GM19452 (cell line): ENCODE measurements around the gene PDE1A.
A peak's percentile ranks its signal among the peaks of the same experiment; 100 is the strongest.

Experiments used
- ATAC-seq: cut with Tn5 transposase; IDR thresholded peaks from one replicate; pipeline ENCODE4 v1.9.1; 2021; ENCODE audit not compliant: unreplicated experiment

Gene PDE1A

DNA sequence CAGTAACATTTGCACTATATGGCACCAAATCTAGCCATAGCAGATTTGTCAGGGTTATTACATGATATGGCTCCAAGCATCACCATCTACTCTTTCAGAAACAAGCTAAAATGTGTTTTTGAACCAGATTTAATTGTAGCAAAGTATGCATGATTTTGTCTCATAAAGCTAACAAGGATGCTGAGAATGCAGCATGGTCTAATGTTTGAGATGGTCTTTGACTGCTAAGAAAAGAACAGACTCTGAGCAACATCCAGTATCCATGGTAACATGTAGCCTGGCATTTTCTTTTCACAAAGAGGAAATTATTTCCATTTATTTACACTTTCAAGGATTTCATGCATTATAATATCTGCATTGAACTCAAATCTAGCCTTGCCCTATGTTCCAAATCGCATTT lies 206.5 kb downstream of the PDE1A start:
- no peak for ATAC-seq

DNA sequence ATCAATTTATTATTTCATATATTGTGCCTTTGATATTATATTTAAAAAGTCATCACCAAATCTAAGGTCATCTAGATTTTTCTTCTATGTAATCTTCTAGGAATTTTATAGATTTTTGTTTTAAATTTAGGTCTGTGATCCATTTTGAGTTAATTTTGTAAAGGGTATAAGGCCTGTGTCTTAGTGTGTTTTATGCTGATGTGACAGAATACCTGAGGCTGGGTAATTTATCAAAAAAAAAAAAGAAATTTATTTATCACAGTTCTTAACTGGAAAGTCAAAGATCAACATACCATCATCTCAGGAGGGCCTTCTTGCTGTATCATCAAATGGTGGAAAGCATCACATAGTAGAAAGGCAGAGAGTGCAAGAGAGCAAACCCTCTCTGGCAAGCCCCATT lies 216.2 kb downstream of the PDE1A start:
- no peak for ATAC-seq

DNA sequence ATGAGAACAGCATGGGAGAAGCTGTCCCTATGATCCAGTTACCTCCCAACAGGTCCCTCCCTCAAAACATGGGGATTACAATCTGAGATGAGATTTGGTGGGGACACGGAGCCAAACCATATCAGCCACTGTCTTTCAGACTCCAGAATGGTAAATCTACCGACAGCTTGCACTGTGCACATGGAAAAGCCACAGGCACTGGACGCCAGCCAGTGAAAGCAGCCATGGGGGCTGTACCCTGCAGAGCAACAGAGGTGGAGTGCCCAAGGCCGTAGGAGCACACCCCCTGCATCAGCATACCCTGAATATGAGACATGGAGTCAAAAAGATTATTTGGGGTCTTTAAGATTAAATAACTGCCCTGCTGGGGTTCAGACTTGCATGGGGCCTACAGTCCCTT lies 218.4 kb downstream of the PDE1A start:
- ATAC-seq, result no peak

DNA sequence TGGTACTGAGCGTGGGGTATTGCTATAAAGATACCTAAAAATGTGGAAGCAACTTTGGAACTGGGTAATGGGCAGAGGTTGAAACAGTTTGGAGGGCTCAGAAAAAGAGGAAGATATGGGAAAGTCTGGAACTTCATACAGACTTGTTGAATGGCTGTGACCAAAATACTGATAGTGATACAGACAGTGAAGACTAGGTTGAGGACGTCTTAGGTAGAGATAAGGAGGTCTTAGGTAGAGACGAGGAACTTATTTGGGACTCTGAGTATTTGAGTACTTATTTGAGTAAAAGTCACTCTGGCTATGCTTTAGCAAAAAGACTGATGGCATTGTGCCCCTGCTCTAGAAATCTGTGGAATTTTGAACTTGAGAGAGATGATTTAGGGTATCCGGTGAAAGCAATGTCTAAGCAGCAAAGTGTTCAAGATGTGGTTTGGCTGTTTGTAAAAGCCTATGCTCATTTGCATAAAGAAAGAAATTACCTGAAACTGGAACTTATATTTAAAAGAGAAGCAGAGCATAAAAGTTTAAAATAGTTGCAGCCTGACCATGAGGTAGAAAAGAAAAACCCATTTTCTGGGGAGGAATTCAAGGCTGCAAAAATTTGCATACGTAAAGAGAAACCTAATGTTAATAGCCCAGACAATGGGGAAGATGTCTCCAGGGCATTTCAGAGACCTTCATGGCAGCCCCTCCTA lies 219.6 kb downstream of the PDE1A start:
- ATAC-seq, result peak; percentile 71

DNA sequence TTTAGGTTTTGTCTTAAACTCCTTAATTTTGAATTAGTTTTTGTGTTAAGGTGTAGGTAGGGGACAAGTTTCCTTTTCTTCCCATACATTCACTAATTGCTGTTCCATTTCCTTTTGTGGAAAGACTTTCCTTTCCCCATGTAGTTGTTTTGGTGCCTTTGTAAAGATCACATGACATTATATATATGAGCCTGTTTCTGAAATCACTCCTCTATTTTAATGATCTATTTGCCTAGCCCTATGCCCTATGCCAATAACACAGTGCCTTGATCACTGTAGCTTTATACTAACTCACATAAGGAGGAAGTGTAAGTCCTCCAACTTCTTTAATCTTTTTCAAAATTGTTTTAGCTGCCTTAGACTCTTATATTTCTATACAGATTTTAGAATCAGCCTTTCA lies 229.3 kb downstream of the PDE1A start:
- no peak for ATAC-seq

DNA sequence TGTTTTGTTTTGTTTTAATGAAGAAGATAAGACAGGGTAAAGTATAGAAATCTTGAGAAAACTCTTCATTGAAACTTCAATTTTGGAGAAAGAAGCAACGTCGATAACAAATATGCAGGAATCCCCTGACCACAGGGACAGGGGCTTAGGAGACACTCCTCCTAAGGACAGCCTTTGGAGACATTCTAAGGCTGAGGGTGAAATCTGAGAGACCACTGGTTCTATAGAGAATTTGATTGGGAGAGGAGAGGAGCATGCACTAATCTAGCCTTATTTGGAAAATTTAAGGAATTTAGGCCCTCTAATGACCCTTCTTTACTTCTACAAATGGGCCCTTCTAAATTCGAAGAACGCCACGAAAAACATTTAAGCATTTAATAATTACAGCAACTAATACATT lies 233.5 kb downstream of the PDE1A start:
- no peak for ATAC-seq

DNA sequence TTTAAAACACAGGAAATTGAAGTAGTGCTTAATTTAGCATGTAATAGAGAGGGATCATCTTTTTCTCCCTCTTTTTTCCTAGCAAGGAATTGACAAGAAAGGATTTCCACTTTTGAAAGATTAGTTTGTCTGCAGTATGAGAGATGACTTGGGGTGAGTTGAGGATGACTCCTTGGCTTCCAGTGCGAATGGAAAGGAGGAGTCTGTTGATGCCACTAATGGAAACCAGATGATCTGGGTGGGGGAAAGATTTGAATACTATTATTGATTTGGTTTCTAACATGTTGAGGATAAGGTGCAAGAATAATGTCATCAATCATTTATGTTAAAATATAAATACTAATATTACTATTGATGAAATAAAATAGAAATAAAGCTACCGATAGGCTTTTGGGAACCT lies 235.8 kb downstream of the PDE1A start:
- ATAC-seq, result no peak

DNA sequence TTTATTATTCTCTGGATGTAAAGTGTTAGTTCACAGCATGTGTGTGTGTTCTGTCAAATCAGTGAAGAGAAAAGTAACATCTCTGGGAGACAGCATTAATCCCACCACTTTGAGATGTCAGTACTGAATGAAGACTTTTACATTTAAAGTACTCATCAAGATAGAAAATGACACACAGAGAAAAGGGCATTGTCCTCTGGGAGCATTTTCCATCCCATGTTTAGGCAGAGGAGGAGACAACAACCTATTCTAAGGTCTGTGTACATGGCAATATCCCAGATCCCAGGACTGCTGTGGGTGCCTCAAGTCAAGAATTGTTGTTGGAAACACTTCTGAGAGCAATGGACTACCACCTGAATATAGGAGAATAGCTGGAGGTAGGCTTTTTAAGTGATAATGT lies 239.7 kb downstream of the PDE1A start:
- ATAC-seq, result no peak

DNA sequence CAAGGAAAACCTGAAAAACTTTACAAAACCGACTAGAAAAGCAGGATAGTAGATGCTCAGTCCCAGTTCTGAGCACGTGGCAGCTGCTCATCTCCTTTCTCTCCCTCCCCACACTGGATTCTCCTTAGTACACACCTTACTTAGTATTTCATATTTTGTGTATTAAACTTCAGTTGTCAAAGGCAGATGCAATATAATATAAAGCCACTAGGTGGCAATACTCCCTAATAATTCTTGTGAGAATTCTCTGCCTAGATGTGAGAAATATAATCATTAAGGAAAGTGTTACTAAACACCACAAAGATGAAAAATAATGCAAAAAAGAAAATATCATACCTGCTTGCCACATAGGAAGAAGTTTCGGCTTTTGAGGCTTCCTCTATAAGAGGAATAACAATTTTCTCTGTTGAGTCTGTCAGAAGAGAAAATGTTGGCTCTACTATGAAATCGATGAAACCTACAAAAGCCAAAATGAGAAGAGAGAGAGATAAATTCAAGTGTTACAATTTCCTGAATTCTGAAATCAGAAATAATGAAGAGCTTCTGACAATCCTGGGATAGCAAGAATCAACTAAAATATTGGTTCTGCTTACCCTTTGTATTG lies 240.6 kb downstream of the PDE1A start:
- ATAC-seq, result peak; percentile 70

DNA sequence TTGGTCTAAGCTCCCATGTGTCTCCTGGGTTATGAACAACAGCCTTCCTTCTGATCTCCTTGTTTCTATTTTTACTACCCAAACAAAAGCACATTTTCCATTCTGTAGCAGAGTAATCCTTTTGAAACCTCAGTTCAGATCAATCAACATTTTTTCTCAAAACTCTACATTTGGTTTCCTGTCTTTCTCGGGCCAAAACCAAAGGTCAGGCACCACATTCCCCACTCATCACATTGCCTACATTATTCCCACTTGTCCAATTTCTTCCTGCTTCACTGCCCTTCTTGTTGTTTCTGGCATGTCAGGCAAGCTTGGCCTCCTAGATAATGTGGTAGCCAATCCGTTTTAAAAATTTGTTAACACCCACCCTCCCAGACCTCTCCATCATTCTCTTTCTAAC lies 244.4 kb downstream of the PDE1A start:
- ATAC-seq, result no peak

DNA sequence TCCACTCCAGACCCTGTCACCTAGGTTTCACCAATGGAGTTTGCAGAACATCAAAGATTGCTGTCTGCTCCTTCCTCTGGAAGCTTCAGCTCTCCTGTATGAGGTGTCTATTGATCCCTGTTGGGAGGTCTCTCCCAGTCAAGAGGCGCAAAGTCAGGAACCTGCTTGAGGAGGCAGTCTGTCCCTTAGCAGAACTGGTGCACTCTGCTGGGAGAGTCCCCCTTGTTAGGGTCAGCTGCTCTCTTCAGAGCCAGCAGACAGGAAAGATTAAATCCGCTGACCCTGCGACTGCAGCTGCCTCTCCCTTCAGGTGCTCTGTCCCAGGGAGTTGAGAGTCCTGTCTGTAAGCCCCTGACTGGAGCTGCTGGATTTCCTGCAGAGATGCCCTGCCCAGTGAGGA lies 245.5 kb downstream of the PDE1A start:
- no peak for ATAC-seq

DNA sequence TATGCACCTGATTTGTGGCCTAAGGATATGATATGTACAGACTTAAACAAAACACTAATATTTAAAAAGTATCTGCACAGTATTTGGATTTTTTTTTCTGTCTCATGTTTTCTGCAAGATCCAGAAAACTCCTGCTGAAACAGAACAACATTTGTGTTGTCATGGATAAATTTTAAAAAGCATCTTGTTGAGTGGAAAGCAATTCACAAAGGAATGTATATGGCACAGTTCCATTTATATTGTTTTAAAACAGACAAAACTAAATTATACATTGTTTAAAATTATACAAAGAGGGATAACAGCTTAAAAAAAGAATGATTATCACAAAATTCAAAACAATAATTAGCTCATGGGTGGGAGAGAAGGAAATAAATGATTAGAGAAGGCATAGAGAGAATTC lies 247.7 kb downstream of the PDE1A start:
- ATAC-seq, result no peak

DNA sequence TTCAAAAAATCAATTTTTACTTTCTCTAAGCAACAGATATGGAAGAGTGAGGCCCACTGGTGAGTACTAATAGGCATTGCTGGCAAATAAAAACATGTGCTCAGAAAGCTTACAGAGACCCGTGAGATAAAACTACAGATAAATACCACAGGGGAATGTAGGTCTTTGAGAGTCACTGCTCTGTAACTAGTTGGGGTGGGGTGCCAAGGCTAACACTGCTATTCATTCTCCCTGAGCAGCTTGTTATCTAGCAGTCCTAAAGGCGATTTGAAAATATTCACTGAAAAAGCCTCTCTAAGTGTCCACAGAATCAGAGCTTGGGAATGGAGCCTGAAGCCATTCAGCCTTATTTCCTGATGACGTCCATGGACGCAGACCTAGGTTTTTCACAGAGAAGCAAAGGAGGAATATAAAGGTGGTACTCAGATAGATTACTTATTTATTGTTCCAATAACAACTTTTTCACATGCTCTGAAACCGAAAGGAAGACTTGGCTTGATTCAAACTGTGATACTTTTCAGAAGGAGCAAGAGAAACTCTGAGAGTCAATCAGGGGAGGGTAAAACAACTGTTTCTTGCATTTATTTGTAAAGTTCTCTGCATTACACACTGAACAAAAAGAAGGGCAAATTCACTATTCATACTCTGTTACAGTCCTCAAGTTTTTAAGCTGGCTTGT lies 252.8 kb downstream of the PDE1A start:
- ATAC-seq, result peak; percentile 63

DNA sequence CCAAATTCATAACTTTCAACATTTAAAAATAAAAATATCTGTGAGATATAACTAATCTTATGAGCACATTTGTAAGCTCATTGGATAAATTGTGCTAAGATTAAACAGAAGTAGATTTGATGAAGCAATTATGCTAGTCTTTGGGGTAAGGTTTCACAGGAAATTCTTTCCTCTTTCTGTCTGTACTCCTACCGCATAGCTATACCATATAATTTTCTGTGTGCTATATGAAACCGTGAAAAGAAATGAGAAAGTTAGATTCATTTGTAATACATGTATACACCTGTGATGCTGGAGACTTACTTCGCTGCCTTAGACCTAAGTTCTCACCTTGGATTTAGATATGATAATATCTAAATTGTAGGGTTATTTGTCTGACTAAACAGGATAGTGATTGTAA lies 256.5 kb downstream of the PDE1A start:
- ATAC-seq, result no peak

DNA sequence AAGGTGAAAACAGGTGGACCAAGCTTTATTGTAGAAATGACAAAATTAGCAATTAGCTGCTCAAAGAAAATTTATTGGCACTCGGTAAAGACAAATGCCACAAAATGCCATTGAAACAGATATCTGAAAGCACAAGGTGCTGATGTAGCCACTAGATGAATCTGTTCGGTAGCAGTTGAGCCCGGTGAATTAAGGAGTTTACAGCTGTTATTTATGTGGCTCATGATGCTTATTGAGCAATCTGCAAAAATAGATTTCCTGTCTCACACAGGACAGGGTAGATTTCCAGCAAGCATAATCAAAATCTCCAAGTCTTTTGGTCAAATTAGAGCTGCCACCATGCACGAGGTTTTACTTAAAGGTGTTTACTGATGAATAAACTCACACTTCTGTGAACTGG lies 259.0 kb downstream of the PDE1A start:
- no peak for ATAC-seq

DNA sequence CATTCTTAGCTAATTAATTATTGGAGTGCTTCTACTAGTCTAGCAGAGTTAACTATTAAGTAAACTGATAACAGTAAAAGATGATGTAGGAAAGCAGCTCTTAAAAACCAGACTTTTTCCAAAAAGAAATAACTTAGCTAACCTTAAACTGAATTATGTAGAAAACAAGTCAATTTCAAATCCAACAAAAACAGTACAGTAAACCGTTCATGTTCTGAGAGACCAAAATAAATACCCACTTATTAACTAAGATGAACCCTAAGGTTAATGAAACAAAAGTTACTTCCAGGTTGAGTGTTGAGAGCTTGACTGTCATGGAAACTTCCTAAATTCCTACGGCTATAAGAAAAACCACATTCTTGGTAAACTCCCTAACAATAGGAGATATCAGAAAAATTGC lies 260.0 kb downstream of the PDE1A start:
- no peak for ATAC-seq

DNA sequence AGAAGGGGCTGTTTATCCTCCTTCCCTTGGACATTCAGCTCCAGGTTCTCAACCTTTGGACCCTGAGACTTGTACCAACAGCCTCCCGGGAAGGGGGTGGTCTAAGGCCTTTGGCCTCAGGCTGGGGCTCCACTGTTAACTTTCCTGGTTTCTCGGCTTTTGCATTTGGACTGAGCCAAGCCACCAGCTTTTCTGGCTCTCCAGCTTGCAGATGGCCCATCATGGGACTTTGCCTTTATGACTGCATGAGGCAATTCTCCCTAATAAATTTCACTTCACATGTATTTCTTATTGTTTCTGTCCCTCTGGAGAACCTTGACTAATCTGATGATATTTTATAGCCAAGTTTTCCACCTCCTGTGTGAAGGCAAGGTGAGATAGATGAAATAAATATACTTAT lies 260.4 kb downstream of the PDE1A start:
- ATAC-seq, result no peak

DNA sequence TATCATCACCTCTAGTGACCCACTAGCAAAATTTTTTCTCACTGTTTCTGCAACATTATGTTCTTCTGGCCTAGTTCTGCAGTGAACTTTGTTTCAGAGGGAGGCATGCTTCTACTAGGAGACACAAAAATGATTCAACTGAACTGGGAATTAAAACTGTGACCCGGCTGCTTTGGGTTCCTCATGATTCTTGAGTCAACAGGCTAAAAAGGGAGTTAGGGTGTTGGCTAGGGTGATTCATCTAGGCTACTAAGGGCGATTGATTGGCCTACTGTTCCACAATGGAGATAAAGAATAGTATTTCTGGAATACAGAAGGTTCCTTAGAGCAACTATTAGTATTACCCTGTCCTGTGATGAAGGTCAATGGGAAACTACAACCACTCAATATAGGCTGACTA lies 261.6 kb downstream of the PDE1A start:
- no peak for ATAC-seq

DNA sequence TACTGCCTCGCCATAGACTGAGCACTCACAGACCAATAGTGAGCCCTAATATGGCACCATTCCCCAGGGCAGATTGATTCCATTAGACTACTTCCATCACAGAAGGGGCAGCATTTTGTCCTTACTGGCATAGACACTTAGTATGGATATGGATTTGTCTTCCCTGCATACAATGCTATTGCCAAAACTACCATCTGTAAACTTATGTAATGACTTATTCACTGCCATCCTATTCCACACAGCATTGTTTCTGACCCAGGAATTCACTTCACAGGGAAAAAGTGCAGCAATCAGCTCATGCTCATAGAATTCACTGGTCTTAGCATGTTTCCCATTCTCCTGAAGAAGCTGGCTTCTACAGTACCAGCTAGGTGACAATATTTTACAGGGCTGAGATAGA lies 262.1 kb downstream of the PDE1A start:
- ATAC-seq, result no peak

DNA sequence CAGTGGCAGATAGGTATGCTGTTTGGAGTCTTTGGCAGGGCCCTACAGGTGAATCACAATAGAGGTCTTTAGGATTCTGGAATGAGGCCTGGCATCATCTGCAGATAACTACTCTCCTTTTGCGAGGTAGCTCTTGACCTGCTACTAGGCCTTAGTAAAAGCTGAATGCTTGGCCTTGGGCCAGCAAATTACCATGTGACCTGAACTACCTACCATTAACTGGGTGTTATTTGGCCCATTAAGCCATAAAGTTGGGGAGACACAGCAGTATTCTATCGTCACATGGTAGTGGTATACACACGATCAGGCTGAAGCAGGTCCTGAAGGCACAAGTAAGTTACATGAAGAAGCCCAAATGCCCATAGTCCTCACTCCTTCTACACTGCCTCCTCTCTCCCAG lies 263.0 kb downstream of the PDE1A start:
- ATAC-seq, result no peak

DNA sequence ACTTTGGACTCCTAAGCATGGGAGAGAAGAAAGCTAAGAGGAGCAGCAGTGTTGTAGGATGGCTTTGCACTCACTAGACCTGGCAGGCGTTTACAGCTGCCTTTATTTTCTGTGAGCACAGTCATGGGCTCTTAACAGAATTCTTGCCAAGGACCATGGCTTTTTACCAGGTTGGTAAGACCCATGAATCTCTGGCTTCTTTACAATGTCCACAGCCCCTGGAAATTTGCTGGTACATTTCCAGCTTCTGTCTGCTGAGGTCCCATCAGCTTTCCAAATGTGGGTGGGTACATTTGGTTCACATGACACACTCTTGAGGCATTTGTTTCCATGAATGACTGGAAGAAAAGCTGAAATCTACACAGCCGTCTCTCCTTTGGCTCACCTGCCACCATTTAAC lies 278.5 kb downstream of the PDE1A start:
- no peak for ATAC-seq

DNA sequence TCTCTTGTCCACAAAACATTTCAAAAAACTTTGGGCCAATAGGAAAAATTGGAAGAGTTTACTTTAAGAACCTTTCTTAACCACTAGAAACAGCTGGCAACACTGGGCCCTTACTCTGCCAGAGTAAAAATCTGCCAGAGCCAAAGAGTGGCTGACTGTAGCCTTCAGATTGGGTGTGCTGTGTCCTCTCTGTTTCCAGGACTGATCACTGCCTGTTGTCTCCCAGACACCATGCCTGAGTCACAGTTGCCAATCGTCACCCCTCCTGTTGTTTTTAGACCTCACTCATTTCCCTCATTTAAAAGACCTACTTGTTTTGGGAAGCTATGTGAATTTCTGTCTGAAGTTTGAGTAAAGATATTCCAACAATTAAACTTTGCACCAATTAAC lies 282.1 kb downstream of the PDE1A start:
- ATAC-seq, result no peak
